ELR (cell line): Measurements from ENCODE around the gene TRAM2.
A peak's percentile ranks its signal among the peaks of the same experiment; 100 is the strongest.

Experiments used
- DNase-seq: peaks from one replicate; pipeline ENCODE4 v3.0.0-alpha.2; 2015; ENCODE audit warnings: low read depth

TRAM2 gene

GRCh38 chr6:52570291-52570700, 6.6 kb downstream of the TRAM2 start:
- no peak for DNase-seq

GRCh38 chr6:52568320-52568719, 8.5 kb downstream of the TRAM2 start:
- DNase-seq = peak; percentile 51

GRCh38 chr6:52566853-52567279, 10.0 kb downstream of the TRAM2 start:
- DNase-seq = peak; percentile 100

- no peak for DNase-seq
These were observed 10.7 kb downstream of the TRAM2 start for GRCh38 chr6:52566201-52566600.

- DNase-seq = no peak
These were observed 12.0 kb downstream of the TRAM2 start for GRCh38 chr6:52564856-52565255.

GRCh38 chr6:52562911-52563310, 13.9 kb downstream of the TRAM2 start:
- no peak for DNase-seq

GRCh38 chr6:52560462-52560861, 16.4 kb downstream of the TRAM2 start:
- peak; percentile 53 for DNase-seq

- no peak for DNase-seq
These were observed 18.4 kb downstream of the TRAM2 start for GRCh38 chr6:52558266-52559000.

- DNase-seq = no peak
These were observed 19.2 kb downstream of the TRAM2 start for GRCh38 chr6:52557389-52558265.

- no peak for DNase-seq
These were observed 21.2 kb downstream of the TRAM2 start for GRCh38 chr6:52555518-52556233.

- peak; percentile 42 for DNase-seq
These were observed 22.1 kb downstream of the TRAM2 start for GRCh38 chr6:52554684-52555280.

GRCh38 chr6:52553719-52554118, 23.1 kb downstream of the TRAM2 start:
- DNase-seq = no peak

GRCh38 chr6:52553158-52553557, 23.7 kb downstream of the TRAM2 start:
- no peak for DNase-seq

- DNase-seq = no peak
These were observed 24.6 kb downstream of the TRAM2 start for GRCh38 chr6:52552278-52552643.

- DNase-seq = peak; percentile 90
These were observed 25.2 kb downstream of the TRAM2 start for GRCh38 chr6:52551483-52552277.

GRCh38 chr6:52550870-52551269, 26.0 kb downstream of the TRAM2 start:
- no peak for DNase-seq

GRCh38 chr6:52550014-52550575, 26.8 kb downstream of the TRAM2 start:
- no peak for DNase-seq

- no peak for DNase-seq
These were observed 27.4 kb downstream of the TRAM2 start for GRCh38 chr6:52549428-52549827.

- DNase-seq = no peak
These were observed 27.9 kb downstream of the TRAM2 start for GRCh38 chr6:52548999-52549398.

GRCh38 chr6:52548353-52548713, 28.5 kb downstream of the TRAM2 start:
- no peak for DNase-seq
